ENCODE measurements around the gene VWA3A. TPM values are rescaled to one million over a fixed set of nuclear protein-coding genes. Genes with fewer than 3 reads are reported as not detected.

Gene VWA3A
- total RNA-seq, 4 donors from 2014 or later = not detected

GRCh38 chr16:22181843-22182242 is 89.5 kb downstream of the VWA3A start:
- TF ChIP-seq CTCF (IDR thresholded peaks at IDR 0.05; ENCODE audit: low read depth) = no peak

- TF ChIP-seq CTCF (IDR thresholded peaks at IDR 0.05; ENCODE audit: low read depth) = no peak
Measured at GRCh38 chr16:22183335-22183734, 91.0 kb downstream of the VWA3A start.

- TF ChIP-seq CTCF (IDR thresholded peaks at IDR 0.05; ENCODE audit: low read depth) = no peak
Measured at GRCh38 chr16:22183901-22184614, 91.7 kb downstream of the VWA3A start.

- no peak for TF ChIP-seq CTCF (IDR thresholded peaks at IDR 0.05; ENCODE audit: low read depth)
Measured at GRCh38 chr16:22184615-22184968, 92.3 kb downstream of the VWA3A start.

- TF ChIP-seq CTCF (IDR thresholded peaks at IDR 0.05; ENCODE audit: low read depth) = no peak
Measured at GRCh38 chr16:22186517-22186916, 94.2 kb downstream of the VWA3A start.

- no peak for TF ChIP-seq CTCF (IDR thresholded peaks at IDR 0.05; ENCODE audit: low read depth)
Measured at GRCh38 chr16:22188267-22188594, 95.9 kb downstream of the VWA3A start.

GRCh38 chr16:22188595-22189442 is 96.5 kb downstream of the VWA3A start:
- TF ChIP-seq CTCF (IDR thresholded peaks at IDR 0.05; ENCODE audit: low read depth) = no peak
